ENCODE measurements around the gene ACR. TPM values are rescaled to one million over a fixed set of nuclear protein-coding genes. Genes with fewer than 3 reads are reported as not detected.

ACR gene
- total and polyA plus RNA-seq, 10 of the 15 experiments (the other 5 are each of a cell fraction or from before 2014, with no cell fraction given) = not detected

DNA sequence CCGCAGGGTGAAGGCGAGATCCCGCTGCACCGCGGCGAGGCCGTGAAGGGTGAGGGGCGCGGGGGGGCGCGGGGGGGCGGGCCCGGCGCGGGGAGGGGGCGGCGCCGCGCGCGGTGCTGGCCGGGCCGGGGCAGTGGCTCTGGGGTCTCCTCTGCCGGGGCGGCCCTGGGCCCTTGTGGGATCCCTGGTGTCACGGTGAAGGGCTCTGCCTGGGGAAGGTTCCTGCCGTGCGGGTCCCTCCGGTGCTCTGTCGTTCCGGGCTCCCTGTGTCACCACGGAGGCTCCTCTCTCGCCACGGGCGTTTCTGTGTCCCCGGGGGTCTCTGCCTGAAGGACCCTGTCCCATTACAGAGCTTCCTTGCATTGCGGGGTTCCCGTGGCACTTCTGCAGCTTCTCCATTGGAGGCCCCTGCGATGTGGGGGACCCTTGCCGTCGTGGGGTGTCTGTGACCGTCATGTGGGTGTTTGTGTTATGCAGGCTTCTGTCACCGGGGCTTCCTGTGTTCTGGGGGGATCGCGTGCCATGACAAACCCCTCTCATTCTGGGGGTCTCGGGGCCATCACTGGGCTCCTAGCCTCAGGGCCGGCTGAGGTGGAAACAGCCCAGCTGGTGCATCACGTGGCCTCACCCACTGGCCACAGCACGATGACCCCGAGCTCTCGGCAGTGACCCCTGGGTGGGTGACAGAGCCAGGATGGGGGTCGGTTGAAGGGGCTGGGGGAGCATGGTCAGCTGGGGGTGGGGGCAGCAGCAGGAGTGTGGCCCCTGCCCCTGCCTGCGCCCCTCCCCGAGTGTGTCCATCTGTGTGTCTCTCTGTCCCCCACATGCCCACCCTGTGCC, 40.1 kb upstream of the ACR start:
- TF ChIP-seq SMAD5 (IDR thresholded peaks at IDR 0.05; ENCODE audit: low read depth) (no peak), RUNX3 (IDR thresholded peaks at IDR 0.05; ENCODE audit: low read length) (no peak), RAD51 (IDR thresholded peaks at IDR 0.05) (no peak), TCF3 (IDR thresholded peaks at IDR 0.05; ENCODE audit: borderline replicate concordance, insufficient read depth, low read depth, low read length) (no peak), LARP7 (IDR thresholded peaks at IDR 0.05) (no peak), IKZF2 (IDR thresholded peaks at IDR 0.05) (no peak), SIX5 (IDR thresholded peaks at IDR 0.05; ENCODE audit: low read depth, low read length, severe bottlenecking) (no peak)
- TF ChIP-seq, protein P1, sequence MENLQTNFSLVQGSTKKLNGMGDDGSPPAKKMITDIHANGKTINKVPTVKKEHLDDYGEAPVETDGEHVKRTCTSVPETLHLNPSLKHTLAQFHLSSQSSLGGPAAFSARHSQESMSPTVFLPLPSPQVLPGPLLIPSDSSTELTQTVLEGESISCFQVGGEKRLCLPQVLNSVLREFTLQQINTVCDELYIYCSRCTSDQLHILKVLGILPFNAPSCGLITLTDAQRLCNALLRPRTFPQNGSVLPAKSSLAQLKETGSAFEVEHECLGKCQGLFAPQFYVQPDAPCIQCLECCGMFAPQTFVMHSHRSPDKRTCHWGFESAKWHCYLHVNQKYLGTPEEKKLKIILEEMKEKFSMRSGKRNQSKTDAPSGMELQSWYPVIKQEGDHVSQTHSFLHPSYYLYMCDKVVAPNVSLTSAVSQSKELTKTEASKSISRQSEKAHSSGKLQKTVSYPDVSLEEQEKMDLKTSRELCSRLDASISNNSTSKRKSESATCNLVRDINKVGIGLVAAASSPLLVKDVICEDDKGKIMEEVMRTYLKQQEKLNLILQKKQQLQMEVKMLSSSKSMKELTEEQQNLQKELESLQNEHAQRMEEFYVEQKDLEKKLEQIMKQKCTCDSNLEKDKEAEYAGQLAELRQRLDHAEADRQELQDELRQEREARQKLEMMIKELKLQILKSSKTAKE (IDR thresholded peaks at IDR 0.05; ENCODE audit: low read depth, poor library complexity, severe bottlenecking) = no peak
- TF ChIP-seq, protein P2, sequence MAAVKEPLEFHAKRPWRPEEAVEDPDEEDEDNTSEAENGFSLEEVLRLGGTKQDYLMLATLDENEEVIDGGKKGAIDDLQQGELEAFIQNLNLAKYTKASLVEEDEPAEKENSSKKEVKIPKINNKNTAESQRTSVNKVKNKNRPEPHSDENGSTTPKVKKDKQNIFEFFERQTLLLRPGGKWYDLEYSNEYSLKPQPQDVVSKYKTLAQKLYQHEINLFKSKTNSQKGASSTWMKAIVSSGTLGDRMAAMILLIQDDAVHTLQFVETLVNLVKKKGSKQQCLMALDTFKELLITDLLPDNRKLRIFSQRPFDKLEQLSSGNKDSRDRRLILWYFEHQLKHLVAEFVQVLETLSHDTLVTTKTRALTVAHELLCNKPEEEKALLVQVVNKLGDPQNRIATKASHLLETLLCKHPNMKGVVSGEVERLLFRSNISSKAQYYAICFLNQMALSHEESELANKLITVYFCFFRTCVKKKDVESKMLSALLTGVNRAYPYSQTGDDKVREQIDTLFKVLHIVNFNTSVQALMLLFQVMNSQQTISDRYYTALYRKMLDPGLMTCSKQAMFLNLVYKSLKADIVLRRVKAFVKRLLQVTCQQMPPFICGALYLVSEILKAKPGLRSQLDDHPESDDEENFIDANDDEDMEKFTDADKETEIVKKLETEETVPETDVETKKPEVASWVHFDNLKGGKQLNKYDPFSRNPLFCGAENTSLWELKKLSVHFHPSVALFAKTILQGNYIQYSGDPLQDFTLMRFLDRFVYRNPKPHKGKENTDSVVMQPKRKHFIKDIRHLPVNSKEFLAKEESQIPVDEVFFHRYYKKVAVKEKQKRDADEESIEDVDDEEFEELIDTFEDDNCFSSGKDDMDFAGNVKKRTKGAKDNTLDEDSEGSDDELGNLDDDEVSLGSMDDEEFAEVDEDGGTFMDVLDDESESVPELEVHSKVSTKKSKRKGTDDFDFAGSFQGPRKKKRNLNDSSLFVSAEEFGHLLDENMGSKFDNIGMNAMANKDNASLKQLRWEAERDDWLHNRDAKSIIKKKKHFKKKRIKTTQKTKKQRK (IDR thresholded peaks at IDR 0.05; ENCODE audit: low read depth, low read length) = no peak
- FAIRE-seq = no peak
- no peaks in the 10 kb centered on the region for H3K79me2 ChIP-seq (ENCODE audit: control insufficient read depth, insufficient read depth, low read length)
- no peaks in the 10 kb centered on the region for H3K9me3 ChIP-seq (replicated peaks; ENCODE audit: control insufficient read depth, insufficient read depth, low read length)
- H3K9ac ChIP-seq (ENCODE audit: control insufficient read depth, insufficient read depth, low read length) = no peak overlapping the region
- SMC1A ChIA-PET (ENCODE audit: uncharacterized antibody, unreplicated experiment) = no interaction called here
- no peak overlapping the region for H2AFZ ChIP-seq (ENCODE audit: control insufficient read depth, low read depth, low read length)
- no peak overlapping the region for H3K4me2 ChIP-seq (ENCODE audit: control insufficient read depth, insufficient read depth)
- no peaks in the 10 kb centered on the region for H4K20me1 ChIP-seq (ENCODE audit: control insufficient read depth, insufficient read depth)
- 64% methylated on average over 31 of the region's 54 CpGs for WGBS (ENCODE audit: insufficient coverage, insufficient replicate concordance, low lambda C conversion rate, missing lambda C conversion rate)
- RAD21 ChIA-PET (ENCODE audit: unreplicated experiment) = no interaction called here
- no peaks in the 10 kb centered on the region for H3K27me3 ChIP-seq (replicated peaks in 1 of 2; ENCODE audit: control insufficient read depth in 2 of 2, insufficient read depth in 2 of 2, low read length in 1 of 2)
- in situ Hi-C loops (cut with MboI) = no loop called here
- intact Hi-C loops (cut with micrococcal nuclease; ENCODE audit: unreplicated experiment) = no loop called here
- H3K27ac ChIP-seq (ENCODE audit: control insufficient read depth, insufficient read depth) = no peak overlapping the region
- ATAC-seq = no peak
- POLR2A ChIA-PET = interaction anchor here (0.9 kb wide), 1 partner anchor 172 kb away, joined by 3 read pairs; the partner anchor contains the start of gene SCO2
- no peaks in the 10 kb centered on the region for H3K36me3 ChIP-seq (ENCODE audit: control insufficient read depth in 2 of 2, insufficient read depth in 2 of 2, low read length in 1 of 2)
- no TSS peak for BruUV-seq (replicated peaks)
- H3K4me3 ChIP-seq = no peak overlapping the region
- H3K4me1 ChIP-seq (ENCODE audit: control insufficient read depth, insufficient read depth, low read length) = no peaks in the 10 kb centered on the region
- CTCF ChIA-PET = no interaction called here
- DNase-seq (ENCODE audit: low read depth, low spot score) = no peak
